Measurements from ENCODE around the gene EDA.

Gene EDA

GRCh38 chrX:70062076-70062475, 446.2 kb downstream of the EDA start, which contains the start of gene OTUD6A:
Gene OTUD6A (plus strand): TSS chrX:70062457. CDS start chrX:70062525, 68 bp downstream.
- Mint-ChIP-seq H3K4me1 (no peaks in the 10 kb centered on the region), H3K27ac (no peak within 1 kb of the TSS), H3K36me3 (peaks cover 0 to 3% of the 10 kb centered on the region in 2 donors), H3K4me3 (no peak within 1 kb of the TSS), H3K27me3 (peaks cover 20 to 37% of the 10 kb centered on the region in 2 donors), H3K9me3 (peaks cover 1 to 3% of the 10 kb centered on the region in 2 donors)
- ATAC-seq (replicated peaks) (no peak), DNase-seq (no peak)

GRCh38 chrX:70062961-70063550, 447.1 kb downstream of the EDA start:
- Mint-ChIP-seq H3K4me3 (no peak overlapping the region), H3K4me1 (no peaks in the 10 kb centered on the region), H3K36me3 (peaks cover 0 to 3% of the 10 kb centered on the region in 2 donors), H3K27ac (no peak overlapping the region), H3K27me3 (peaks cover 26 to 42% of the 10 kb centered on the region in 2 donors), H3K9me3 (peaks cover 1 to 3% of the 10 kb centered on the region in 2 donors)
- DNase-seq: no peak
- ATAC-seq (replicated peaks): no peak

- H3K27ac Mint-ChIP-seq: no peak overlapping the region
- DNase-seq (no peak), ATAC-seq (replicated peaks) (no peak)
- no peaks in the 10 kb centered on the region for H3K4me1 Mint-ChIP-seq
- H3K27me3 Mint-ChIP-seq: peaks cover 26 to 41% of the 10 kb centered on the region in 2 donors
- no peaks in the 10 kb centered on the region for H3K36me3 Mint-ChIP-seq
- peaks cover 1 to 3% of the 10 kb centered on the region in 2 donors for H3K9me3 Mint-ChIP-seq
- H3K4me3 Mint-ChIP-seq: no peak overlapping the region
Observed at GRCh38 chrX:70066646-70067045, 450.7 kb downstream of the EDA start.

GRCh38 chrX:70079297-70079696, 463.4 kb downstream of the EDA start:
- no peak overlapping the region for H3K27ac Mint-ChIP-seq
- ATAC-seq (replicated peaks): no peak
- H3K9me3 Mint-ChIP-seq: peaks cover 4 to 11% of the 10 kb centered on the region in 2 donors
- no peaks in the 10 kb centered on the region for H3K4me1 Mint-ChIP-seq
- DNase-seq: no peak
- H3K36me3 Mint-ChIP-seq: no peaks in the 10 kb centered on the region
- peaks cover 11 to 15% of the 10 kb centered on the region in 2 donors for H3K27me3 Mint-ChIP-seq
- H3K4me3 Mint-ChIP-seq: no peak overlapping the region

- peaks cover 11 to 15% of the 10 kb centered on the region in 2 donors for H3K27me3 Mint-ChIP-seq
- no peaks in the 10 kb centered on the region for H3K4me1 Mint-ChIP-seq
- H3K9me3 Mint-ChIP-seq: peaks cover 4 to 11% of the 10 kb centered on the region in 2 donors
- ATAC-seq (replicated peaks) (no peak), DNase-seq (no peak)
- H3K27ac Mint-ChIP-seq: no peak overlapping the region
- no peak overlapping the region for H3K4me3 Mint-ChIP-seq
- no peaks in the 10 kb centered on the region for H3K36me3 Mint-ChIP-seq
Observed at GRCh38 chrX:70079870-70080269, 464.0 kb downstream of the EDA start.

- DNase-seq (no peak), ATAC-seq (replicated peaks) (no peak)
- H3K27ac Mint-ChIP-seq: no peak overlapping the region
- H3K36me3 Mint-ChIP-seq: no peaks in the 10 kb centered on the region
- no peak overlapping the region for H3K4me3 Mint-ChIP-seq
- peaks cover 11% of the 10 kb centered on the region in 2 donors for H3K27me3 Mint-ChIP-seq
- no peaks in the 10 kb centered on the region for H3K4me1 Mint-ChIP-seq
- no peaks in the 10 kb centered on the region for H3K9me3 Mint-ChIP-seq
Observed at GRCh38 chrX:70082723-70083122, 466.8 kb downstream of the EDA start.

- Mint-ChIP-seq H3K4me3 (no peak overlapping the region), H3K27me3 (peaks cover 0 to 19% of the 10 kb centered on the region in 2 donors), H3K9me3 (no peaks in the 10 kb centered on the region), H3K27ac (no peak overlapping the region), H3K36me3 (no peaks in the 10 kb centered on the region), H3K4me1 (no peaks in the 10 kb centered on the region)
- DNase-seq: no peak
- no peak for ATAC-seq (replicated peaks)
Observed at GRCh38 chrX:70084592-70085240, 468.8 kb downstream of the EDA start.

- no peak overlapping the region for H3K27ac Mint-ChIP-seq
- no peak for DNase-seq
- no peaks in the 10 kb centered on the region for H3K36me3 Mint-ChIP-seq
- no peak for ATAC-seq (replicated peaks)
- no peaks in the 10 kb centered on the region for H3K9me3 Mint-ChIP-seq
- H3K4me1 Mint-ChIP-seq: no peaks in the 10 kb centered on the region
- H3K27me3 Mint-ChIP-seq: peaks cover 0 to 15% of the 10 kb centered on the region in 2 donors
- H3K4me3 Mint-ChIP-seq: no peak overlapping the region
Observed at GRCh38 chrX:70087857-70088630, 472.1 kb downstream of the EDA start.

- H3K4me1 Mint-ChIP-seq: no peaks in the 10 kb centered on the region
- H3K4me3 Mint-ChIP-seq: no peak overlapping the region
- no peak for ATAC-seq (replicated peaks)
- no peak overlapping the region for H3K27ac Mint-ChIP-seq
- no peak for DNase-seq
- no peaks in the 10 kb centered on the region for H3K9me3 Mint-ChIP-seq
- H3K36me3 Mint-ChIP-seq: no peaks in the 10 kb centered on the region
- H3K27me3 Mint-ChIP-seq: peaks cover 0 to 14% of the 10 kb centered on the region in 2 donors
Observed at GRCh38 chrX:70088751-70089150, 472.8 kb downstream of the EDA start.

Data from stimulated activated naive B cell treated with anti-CD40 and anti-IgM and Interleukin-4, amounts not matched to agents 10 μg/mL and 1 μg/mL and 100 μg/mL, for 72 hours (primary cell).